SK-N-DZ (cell line): Measurements from ENCODE around the gene SYT2.

Experiments used
- DNase-seq: peaks from one replicate; pipeline ENCODE4 v3.0.0-alpha.2; 2015; ENCODE audit warnings: low spot score

SYT2 gene

GRCh38 chr1:202704601-202705000 lies 5.7 kb downstream of the SYT2 start:
- DNase-seq: no peak

- no peak for DNase-seq
Measured at GRCh38 chr1:202703191-202703590, 7.1 kb downstream of the SYT2 start.

GRCh38 chr1:202702088-202702487 lies 8.2 kb downstream of the SYT2 start:
- peak; percentile 35 for DNase-seq

GRCh38 chr1:202701200-202701599 lies 9.1 kb downstream of the SYT2 start:
- no peak for DNase-seq

- DNase-seq: no peak
Measured at GRCh38 chr1:202700061-202700460, 10.2 kb downstream of the SYT2 start.

- DNase-seq: no peak
Measured at GRCh38 chr1:202698276-202698675, 12.0 kb downstream of the SYT2 start.

- no peak for DNase-seq
Measured at GRCh38 chr1:202697038-202697437, 13.2 kb downstream of the SYT2 start.

- no peak for DNase-seq
Measured at GRCh38 chr1:202694314-202694713, 15.9 kb downstream of the SYT2 start.

- peak; percentile 31 for DNase-seq
Measured at GRCh38 chr1:202692959-202693555, 17.2 kb downstream of the SYT2 start.

- DNase-seq: no peak
Measured at GRCh38 chr1:202691816-202692215, 18.4 kb downstream of the SYT2 start.

- no peak for DNase-seq
Measured at GRCh38 chr1:202689493-202690342, 20.5 kb downstream of the SYT2 start.

- DNase-seq: no peak
Measured at GRCh38 chr1:202689082-202689481, 21.2 kb downstream of the SYT2 start.

GRCh38 chr1:202688401-202688800 lies 21.9 kb downstream of the SYT2 start:
- no peak for DNase-seq

GRCh38 chr1:202687798-202688197 lies 22.5 kb downstream of the SYT2 start:
- no peak for DNase-seq

GRCh38 chr1:202687370-202687769 lies 22.9 kb downstream of the SYT2 start:
- DNase-seq: no peak

GRCh38 chr1:202685641-202686040 lies 24.6 kb downstream of the SYT2 start:
- no peak for DNase-seq

- DNase-seq: no peak
Measured at GRCh38 chr1:202684716-202685115, 25.5 kb downstream of the SYT2 start.

- no peak for DNase-seq
Measured at GRCh38 chr1:202683029-202683428, 27.2 kb downstream of the SYT2 start.

GRCh38 chr1:202682477-202682876 lies 27.8 kb downstream of the SYT2 start:
- no peak for DNase-seq

GRCh38 chr1:202681736-202682420 lies 28.4 kb downstream of the SYT2 start:
- no peak for DNase-seq

GRCh38 chr1:202680586-202681352 lies 29.5 kb downstream of the SYT2 start:
- no peak for DNase-seq
